NCI-H510A (cell line): ENCODE data around the gene TBC1D4.
"Not testable (repeated sequence)": the region's sequence is repeated elsewhere in the genome, so short reads cannot be mapped to it uniquely, and the experiment has no call there.

Experiments used
- DNase-seq: peaks from one replicate; lab custom pipeline; 2025; lab: John Stamatoyannopoulos, UW

TBC1D4 gene

GRCh38 chr13:75319254-75319653, 162.7 kb downstream of the TBC1D4 start:
- DNase-seq, result no peak

- no peak for DNase-seq
Observed at GRCh38 chr13:75318138-75318833, 163.7 kb downstream of the TBC1D4 start.

GRCh38 chr13:75316427-75316826, 165.5 kb downstream of the TBC1D4 start:
- no peak for DNase-seq

- no peak for DNase-seq
Observed at GRCh38 chr13:75312884-75313520, 169.0 kb downstream of the TBC1D4 start.

GRCh38 chr13:75309981-75310580, 171.9 kb downstream of the TBC1D4 start:
- DNase-seq, result no peak

GRCh38 chr13:75308222-75308621, 173.7 kb downstream of the TBC1D4 start:
- no peak for DNase-seq

- DNase-seq, result no peak
Observed at GRCh38 chr13:75307370-75307949, 174.5 kb downstream of the TBC1D4 start.

- not testable (repeated sequence) for DNase-seq
Observed at GRCh38 chr13:75306967-75307366, 175.0 kb downstream of the TBC1D4 start.

- DNase-seq, result no peak
Observed at GRCh38 chr13:75305059-75305458, 176.9 kb downstream of the TBC1D4 start.

GRCh38 chr13:75303263-75303662, 178.7 kb downstream of the TBC1D4 start:
- DNase-seq, result no peak

GRCh38 chr13:75302071-75302698, 179.8 kb downstream of the TBC1D4 start:
- DNase-seq, result no peak

- no peak for DNase-seq
Observed at GRCh38 chr13:75299913-75300862, 181.8 kb downstream of the TBC1D4 start.

GRCh38 chr13:75299246-75299645, 182.7 kb downstream of the TBC1D4 start:
- no peak for DNase-seq

GRCh38 chr13:75296641-75297040, 185.3 kb downstream of the TBC1D4 start:
- DNase-seq, result no peak

- DNase-seq, result no peak
Observed at GRCh38 chr13:75295201-75295600, 186.8 kb downstream of the TBC1D4 start.

- DNase-seq, result no peak
Observed at GRCh38 chr13:75294110-75294509, 187.9 kb downstream of the TBC1D4 start.

- DNase-seq, result no peak
Observed at GRCh38 chr13:75285310-75285709, 196.7 kb downstream of the TBC1D4 start.

- DNase-seq, result no peak
Observed at GRCh38 chr13:75279834-75280369, 202.1 kb downstream of the TBC1D4 start.

- not testable (repeated sequence) for DNase-seq
Observed at GRCh38 chr13:75273695-75274094, 208.3 kb downstream of the TBC1D4 start.

- DNase-seq, result no peak
Observed at GRCh38 chr13:75271846-75272245, 210.1 kb downstream of the TBC1D4 start.

- DNase-seq, result not testable (repeated sequence)
Observed at GRCh38 chr13:75268481-75268880, 213.5 kb downstream of the TBC1D4 start.
